Activated CD4-positive, alpha-beta T cell treated with anti-CD3 and anti-CD28 coated beads, Interleukin-2, Interleukin-4, amounts not matched to agents 100 ng/mL and 50 ng/mL, durations not matched to agents 16 hours and 8 hours (primary cell): ENCODE results near the gene LMAN2.

ENCODE experiments used
- DNase-seq: peaks from one replicate; pipeline ENCODE4 v3.0.0-alpha.2; 2020; ENCODE audit warnings: low spot score

The LMAN2 gene, protein sequence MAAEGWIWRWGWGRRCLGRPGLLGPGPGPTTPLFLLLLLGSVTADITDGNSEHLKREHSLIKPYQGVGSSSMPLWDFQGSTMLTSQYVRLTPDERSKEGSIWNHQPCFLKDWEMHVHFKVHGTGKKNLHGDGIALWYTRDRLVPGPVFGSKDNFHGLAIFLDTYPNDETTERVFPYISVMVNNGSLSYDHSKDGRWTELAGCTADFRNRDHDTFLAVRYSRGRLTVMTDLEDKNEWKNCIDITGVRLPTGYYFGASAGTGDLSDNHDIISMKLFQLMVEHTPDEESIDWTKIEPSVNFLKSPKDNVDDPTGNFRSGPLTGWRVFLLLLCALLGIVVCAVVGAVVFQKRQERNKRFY

DNA sequence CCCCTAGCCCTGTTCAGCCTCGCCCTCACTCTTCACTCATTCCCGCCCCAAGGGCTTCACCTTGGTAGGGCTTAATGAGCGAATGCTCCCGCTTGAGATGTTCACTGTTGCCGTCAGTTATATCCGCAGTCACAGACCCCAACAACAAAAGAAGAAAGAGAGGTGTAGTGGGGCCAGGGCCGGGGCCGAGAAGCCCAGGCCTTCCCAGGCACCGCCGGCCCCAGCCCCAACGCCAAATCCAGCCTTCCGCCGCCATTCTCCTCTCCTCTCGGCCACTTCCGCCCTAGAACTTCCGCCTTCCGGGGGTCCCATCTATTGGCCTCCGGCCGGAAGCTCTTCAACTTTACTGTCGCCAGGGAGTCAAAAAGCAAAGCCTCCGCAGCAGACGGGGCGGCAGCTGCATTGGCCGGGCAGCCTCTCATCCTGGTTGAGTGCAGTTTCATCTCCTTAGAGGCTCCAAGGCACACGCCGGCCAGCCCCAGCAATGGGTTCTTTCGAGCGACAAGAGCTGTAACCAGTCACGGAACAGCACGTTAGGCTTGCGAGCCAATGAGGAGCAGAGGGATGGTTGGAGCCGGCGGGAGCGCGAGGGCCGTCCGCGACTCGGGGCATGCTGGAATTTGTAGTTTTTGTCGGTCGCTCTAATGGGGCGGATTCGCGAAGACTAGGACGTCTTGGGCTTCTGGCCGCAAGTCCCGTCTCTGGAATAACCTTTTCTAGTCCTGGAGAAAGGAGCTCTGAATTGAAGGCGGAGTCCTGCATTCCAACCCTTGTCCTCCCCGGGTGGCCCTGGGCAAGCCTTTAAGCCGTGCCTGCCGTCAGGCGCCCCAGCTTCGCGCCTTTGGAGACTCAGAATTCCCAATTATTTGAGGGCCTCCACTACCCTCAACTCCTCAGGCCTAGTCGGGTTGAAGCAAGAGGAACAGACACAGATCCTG lies at the start of gene LMAN2:
LMAN2 (minus strand) TSS at position 277 of the 938 bp plus-strand sequence; CDS start at position 256, 21 bp downstream.
- peak; percentile 96 for DNase-seq

DNA sequence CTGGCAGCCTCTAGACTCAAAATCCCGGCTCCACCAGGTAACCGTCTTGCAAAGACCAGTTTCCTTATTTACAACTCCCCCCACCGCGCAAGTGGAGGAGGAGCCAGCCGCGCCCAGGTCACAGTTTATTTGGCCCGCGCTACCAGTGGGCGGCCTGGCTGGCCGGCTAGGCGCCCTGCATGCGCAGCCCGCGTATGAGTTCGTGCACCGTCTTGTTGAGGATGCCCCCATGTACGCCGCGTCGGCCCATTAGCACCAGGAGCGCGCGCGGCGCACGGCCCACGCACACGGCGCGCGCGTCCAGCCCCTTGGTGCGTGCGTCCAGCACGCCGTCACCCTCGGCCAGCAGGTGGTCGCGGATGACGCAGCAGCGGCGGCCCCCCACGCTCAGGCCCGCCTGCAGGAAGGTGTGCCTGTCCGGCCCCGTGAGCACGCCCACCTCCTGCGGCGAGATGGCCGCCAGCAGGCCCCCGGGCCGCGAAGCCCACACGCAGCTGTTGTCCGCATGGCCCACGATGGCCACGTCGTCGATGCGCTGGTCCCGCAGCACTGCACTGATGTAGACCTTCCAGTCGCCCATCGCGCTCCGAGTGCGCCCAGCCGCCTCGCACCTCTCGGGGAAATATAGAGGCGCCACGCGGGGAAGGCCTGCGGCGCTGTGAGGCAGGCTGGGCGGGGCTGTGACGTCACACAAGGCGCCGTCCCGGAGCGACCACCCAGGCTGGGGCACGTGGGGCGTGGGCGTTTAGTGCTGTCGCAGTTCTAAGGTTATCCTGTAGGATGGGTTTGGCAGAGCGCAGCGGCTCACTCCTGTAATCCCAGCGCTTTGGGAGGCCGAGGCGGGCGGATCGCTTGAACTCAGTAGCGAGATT lies 48.8 kb upstream of the LMAN2 start, which contains the start of gene PFN3:
PFN3 (minus strand) TSS at position 665 of the 872 bp plus-strand sequence; CDS start at position 580, 85 bp downstream.
- no peak for DNase-seq

DNA sequence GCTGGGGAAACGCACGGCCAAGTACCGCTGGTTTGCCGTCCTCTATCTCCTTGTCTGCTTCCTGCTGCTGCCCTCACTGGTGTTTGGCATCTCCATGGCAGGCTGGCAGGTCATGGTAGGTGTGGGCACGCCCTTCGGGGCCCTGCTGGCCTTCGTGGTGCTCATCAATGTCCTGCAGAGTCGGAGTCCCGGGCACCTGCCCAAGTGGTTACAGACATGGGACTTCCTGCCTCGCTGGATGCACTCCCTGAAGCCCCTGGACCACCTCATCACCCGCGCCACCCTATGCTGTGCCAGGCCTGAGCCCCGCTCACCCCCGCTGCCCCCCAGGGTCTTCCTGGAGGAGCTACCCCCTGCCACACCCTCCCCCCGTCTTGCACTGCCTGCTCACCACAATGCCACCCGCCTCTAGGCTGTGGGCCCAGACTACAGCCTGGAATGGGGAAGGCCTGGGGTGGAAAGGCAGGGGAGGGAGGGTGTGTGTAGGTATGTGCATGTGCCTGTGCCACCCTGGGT lies 46.5 kb upstream of the LMAN2 start:
- DNase-seq = no peak

DNA sequence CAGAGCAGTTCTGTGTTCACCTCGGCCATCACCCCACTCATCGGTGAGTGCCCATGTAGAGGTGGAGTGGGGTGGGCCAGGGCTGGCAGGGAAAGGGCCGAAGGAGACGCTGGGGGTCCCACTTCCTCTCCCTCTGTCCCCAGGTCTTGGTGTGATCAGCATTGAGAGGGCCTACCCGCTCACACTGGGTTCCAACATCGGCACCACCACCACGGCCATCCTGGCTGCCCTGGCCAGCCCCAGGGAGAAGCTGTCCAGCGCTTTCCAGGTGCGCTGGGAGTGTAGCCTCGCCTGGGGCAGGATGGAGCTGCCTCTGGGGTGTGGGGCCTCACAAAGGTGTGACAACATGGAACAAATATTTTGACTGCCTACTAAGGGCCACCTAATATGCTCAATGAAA lies 45.3 kb upstream of the LMAN2 start:
- no peak for DNase-seq

DNA sequence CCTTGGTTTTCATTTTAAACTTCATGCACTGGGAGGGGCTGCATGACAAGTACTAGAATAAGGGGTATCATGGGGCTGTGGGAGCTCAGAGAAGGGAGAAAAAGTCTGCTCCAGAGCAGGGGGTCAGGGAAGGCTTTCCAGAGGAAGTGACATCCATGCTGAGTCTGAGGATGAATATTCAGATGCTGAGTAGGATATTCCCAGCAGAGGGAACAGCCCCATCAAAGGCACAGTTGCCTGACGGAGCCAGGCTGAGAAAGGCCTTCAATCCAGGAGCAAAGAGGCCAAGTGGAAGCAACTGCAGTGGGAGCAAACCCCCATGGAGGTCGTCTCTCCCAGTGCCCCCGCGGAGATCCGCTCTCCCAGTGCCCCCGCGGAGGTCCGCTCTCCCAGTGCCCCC lies 44.6 kb upstream of the LMAN2 start:
- DNase-seq = no peak

DNA sequence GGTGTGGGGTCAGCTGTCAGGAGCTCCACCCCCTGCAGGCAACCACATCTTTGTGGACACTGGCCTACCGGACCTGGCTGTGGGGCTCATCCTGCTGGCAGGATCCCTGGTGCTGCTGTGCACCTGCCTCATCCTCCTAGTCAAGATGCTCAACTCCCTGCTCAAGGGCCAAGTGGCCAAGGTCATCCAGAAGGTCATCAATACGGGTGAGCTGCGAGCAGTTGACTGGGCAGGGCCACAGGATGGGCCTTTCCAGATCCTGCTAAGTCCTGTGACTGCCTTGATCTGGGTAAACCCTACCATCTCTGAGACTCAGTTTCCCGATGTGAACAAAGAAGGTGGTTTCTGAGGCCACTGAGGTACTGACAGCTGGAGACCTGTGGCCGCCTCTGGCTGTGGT lies 42.5 kb upstream of the LMAN2 start:
- no peak for DNase-seq

DNA sequence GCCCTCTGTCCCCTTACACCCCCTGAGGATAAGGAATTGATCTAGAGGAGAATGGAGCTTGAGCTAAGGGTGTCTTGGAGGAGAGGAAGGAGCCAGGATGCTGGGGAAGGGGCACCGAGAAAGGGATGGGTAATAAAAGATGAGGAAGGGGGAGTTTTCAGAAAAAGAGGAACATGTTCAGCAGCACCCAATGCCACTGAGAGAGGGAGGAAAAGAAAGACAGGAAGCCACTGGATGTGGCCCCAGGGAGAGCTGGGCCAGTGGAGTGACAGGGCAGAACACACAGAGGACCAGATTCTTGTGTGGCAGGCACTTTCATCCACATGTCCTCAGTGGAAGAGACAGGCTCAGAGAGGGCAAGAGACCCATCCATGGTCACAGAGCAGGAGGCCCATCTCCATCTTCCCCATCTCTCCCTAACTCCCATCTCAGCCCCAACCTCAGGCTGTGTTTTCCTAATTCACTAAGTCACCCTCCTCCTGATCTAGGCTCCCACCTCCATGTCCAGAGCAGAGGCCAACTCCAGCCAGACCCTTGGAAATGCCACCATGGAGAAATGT lies 41.8 kb upstream of the LMAN2 start:
- no peak for DNase-seq

DNA sequence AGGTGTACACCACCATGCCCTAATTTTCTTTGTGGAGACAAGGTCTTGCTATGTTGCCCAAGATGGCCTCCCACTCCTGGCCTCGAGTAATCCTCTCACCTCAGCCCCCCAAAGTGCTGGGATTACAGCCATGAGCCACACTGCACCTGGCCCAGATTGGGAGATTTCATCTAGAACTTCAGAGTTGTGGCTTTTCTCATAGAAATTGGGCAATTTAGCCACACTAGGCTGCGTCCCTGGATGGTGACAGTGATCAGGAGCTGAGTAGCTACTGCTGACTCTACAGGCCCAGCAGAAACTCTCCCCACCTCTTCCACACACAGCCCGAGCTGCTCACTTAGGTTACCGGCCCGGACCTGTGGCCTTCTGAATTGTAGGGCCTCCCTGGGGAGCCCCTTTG lies 41.3 kb upstream of the LMAN2 start:
- DNase-seq = no peak

DNA sequence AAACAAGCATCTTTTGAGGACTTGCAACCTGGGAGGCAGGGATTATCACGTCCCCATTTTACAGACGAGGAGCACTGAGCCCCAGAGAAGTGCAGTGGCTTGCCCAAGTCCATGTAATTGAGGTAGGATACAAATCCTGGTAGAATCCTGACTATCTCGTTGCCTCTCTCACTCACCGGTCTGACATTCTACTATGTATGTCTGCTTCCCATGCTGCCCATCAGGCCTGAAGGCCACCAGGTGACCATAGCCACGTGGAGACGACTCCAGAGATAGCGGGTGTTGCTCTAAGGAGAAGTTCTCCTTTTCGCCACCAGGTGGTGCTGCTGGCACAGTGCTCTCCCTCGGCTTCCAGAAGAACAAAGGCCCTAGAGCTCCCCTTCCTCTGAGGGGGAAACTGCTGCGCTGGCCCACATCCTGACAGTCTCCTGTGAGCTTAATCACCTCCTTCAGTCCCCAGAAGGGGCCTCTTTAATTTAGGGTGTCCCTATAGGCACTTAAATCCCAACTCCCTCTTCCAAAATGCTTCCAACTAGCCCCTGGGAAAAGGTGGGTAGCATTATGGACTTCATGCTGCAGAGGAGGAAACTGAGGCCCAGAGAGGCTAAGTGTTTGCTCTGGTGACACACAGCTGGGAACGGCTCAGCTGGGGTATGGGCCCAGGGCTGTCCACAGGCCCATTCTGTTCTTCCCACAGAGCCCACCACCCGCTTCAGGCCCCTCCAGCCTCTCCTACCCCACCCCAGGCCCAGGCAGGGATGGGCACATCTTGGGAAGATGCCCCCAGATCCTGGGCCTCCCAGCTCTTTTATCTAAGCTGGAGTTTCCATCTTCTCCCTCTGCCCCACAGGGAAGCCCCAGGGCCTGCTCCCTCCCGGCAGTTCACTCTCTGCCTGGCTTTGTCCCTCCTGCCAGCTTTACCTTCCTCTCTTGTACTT lies 39.2 kb upstream of the LMAN2 start:
- peak; percentile 93 for DNase-seq

DNA sequence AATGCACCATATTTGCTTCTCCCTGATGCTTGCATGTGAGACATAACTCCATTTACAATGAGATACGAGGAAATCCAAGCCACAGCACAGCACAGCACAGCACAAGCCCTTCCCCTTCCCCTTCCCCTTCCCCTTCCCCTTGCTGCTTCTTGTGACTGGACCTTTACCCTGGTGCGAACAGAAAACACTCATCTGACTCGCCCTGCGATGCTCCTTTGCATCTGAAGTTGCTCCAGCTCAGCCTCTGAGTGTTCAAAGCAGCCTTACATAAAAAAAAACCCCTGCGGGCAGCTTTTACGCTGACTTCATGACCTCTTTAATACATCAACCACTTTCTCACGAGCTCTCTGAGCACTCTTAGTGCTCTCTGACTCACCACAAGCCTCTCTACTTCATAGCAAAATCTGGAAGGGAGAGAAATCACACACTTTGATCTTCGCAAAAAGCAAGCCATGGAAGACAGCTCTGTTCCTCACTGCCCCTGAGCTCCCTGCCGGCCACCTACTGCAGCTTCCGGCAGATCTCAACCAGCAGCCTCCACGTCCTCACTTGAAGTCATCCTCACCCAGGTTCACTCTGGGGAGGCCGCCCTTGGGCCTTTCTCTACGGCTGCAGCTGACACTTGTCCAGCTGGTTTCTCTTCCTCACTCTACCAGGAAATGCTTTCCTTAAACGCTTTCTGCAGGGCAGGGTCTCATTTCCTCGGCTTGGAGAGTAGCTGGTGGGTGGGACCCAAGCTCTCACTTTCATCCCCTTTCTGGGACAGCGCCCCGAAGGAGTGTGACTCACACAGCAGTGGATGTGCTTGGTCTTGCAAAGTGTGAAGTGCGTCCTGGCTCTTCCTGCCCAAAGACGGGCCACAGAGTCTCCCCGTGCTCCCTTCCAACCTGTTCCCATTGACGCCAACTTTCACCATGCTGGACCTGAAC lies 38.0 kb upstream of the LMAN2 start:
- peak; percentile 74 for DNase-seq

DNA sequence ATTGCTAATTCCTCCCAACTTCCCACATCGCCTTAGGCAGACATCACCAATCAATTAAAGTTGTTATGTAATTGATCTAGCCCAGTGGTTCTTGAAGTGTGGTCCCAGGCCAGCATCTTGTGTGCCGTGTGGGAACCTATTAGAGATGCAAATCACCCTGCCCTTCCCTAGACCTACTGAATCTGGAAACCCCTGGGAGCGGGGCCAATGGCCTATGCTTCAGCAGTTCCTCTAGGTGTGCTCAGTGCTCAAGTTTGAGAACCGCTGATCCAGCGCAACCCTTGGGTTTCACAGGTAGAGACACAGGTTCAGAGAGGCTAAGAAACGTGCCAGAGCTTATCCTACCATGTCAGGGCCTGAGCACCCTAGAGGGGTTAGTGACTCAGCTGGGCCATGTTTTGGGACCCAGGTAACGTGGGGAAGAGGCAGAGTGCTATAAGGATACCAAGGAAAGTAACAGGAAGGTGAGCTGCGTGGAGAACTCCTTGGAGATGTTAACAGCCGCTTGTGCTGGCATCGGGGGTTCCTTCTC lies 37.1 kb upstream of the LMAN2 start:
- DNase-seq = no peak

DNA sequence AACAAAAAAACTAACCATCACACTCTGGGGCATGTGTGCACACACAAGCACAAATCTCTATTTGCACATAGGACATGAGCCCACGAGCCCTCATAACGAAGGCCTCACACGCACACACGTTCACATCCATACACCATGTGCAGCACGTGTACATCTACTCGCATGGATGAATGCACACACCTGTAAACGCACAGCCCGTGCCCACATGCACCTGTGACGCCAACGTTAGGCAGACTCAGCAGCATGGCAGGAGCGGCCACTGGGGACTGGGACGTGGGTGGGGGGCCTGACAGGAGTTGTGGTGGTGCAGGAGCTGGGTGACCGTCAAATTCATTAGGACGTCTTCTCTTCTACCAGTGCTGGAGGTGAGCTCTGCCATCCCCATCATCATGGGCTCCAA lies 35.9 kb upstream of the LMAN2 start:
- DNase-seq = no peak

DNA sequence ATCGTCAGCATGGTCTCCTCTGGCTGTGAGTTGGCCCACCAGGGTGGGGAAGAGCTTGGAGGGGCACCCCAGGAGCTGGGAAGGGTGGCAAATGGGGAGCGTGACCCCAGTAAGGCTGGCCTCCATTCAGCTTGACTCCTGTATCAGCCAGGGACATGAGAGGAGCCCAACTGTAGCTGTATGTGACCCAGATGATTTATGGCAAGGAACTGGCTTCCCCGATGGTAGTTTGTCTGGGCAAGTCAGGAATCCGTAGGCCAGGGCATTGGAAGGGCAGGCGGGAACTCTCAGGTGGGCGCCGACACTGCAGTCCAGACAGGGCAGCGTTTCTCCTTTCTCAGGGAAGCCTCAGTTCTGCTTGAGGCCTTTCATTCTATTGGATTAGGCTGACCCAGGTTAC lies 35.1 kb upstream of the LMAN2 start:
- no peak for DNase-seq

DNA sequence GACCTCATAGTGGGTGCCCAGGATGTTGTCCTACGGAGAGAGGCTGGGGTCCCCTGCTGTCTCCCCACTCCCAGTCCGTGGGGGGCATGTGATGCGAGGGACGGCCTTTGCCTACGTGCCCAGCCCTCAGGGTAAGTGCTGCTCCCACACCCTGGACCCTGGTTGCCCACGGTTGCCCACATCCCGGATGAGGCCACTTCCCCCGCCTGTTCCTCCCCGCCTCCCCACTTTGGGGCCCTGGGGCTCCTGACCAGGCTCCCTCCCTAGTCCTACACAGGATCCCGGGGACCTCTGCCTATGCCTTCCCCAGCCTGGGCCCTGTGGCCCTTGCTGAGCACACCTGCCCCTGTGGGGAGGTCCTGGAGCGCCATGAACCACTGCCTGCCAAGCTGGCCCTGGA lies 34.3 kb upstream of the LMAN2 start:
- no peak for DNase-seq

DNA sequence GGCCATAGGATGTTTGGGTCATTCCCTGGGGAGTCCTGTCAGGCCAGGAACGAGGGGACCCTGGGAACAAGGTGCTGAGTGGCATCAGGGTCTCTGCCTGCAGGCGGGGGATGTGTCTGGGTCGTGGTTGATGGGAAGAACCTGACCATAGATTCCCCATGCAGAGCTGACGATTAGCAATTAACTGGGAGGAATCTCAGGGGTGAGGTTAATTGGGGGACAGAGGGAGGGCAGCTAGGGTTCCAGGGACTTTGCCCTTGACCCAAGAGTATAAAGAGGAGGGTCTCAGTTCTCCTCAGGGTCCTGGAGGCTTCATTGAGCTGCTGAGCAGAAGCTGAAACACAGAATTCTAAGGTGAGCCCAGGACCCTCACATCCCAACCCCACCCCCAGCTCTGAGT lies 32.7 kb upstream of the LMAN2 start, which contains the start of gene SLC34A1:
SLC34A1 (plus strand) TSS at position 301 of the 400 bp plus-strand sequence. CDS start 1,308 bp downstream, outside the sequence.
- DNase-seq = no peak

DNA sequence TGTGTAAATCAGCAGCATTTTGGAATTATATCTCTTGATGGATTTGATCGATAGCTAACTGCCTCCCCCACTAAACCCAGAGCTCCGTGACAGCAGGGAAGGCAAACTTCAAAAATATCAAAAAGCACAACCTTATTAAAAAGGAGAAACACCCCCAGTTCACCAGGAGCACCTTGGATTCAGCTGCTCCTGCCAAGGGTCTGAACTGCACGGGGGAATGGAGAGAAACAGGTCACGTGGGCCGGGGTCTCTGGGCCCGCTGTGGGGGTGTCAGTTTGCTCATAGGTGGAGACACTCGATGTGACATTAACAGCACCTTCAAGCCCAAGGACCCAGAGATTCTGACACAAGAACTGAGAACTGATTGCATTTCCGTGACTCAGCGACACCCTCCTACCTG lies 31.7 kb upstream of the LMAN2 start:
- no peak for DNase-seq

DNA sequence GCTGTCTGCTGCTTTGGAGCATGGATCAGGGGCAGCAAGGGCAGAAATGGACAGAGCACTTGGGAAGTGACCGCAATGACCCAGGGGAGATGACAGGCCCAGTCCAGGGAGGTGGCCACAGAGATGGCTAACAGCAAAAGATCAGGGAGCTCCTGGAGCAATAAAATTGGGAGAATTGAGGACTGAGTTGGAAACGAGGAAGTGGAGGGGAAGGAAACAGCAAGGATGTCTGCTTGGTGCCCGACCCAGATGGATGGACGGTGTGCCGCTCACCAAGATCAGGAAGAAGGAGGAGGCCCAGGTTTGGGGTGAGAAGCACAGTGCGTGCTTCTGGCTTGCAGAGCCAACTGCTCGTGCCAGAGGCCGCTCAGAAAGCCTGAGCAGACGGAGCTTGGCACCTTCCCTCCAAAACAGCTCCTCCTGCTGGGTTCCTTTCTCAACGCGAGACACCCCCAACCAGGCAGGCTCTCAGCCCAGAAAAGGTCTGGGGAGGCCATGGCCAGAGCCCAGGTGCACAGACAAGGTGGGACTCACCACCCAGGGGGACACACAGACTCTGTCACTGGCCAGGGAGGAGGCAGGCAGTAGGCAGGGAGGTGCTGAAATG lies 31.1 kb upstream of the LMAN2 start:
- no peak for DNase-seq

DNA sequence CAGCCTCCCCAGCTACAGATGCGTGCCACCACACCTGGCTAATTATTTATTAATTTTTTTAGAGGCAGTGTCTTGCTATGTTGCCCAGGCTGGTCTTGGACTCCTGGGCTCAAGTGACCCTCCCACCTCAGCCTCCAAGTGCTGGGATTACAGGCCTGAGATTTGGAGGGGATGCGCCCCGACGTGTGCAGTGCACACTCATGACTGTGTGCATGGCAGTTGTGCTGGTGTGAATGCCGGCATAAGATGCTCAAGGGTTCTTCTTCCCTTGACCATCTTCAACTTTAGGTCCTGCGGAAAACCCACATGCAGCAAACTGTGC lies 29.3 kb upstream of the LMAN2 start:
- no peak for DNase-seq
